Measurements from ENCODE around the gene WWOX. TPM values are rescaled to one million over a fixed set of nuclear protein-coding genes. Genes with fewer than 3 reads are reported as not detected.

WWOX gene
- total RNA-seq, 1 experiment from 2014 or later = 15.6 TPM

DNA sequence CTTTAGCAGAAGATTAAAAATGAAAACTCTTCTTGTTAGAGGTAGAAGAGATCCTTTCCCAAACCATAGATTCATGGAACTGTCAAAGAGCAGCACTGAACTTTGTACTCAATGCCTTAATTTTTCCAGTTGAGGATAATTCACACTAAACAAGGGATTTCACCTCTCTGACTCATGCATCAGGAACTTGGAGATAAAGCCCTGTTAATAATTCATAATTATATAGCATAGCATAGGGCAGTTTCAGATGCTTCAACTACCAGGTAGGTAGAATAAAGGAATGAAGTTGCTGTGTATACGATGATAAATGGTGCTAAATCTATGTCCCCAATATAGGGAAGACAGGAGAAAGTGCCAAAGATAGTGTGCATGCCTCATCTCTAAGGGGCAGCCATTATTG is 1050.7 kb downstream of the WWOX start:
- no peak overlapping the region for H2AFZ ChIP-seq (ENCODE audit: low read length)
- no peak overlapping the region for H4K8ac ChIP-seq (replicated peaks; ENCODE audit: insufficient read length, low read depth, low read length)
- H2BK5ac ChIP-seq (ENCODE audit: insufficient read length, low read length) = no peak overlapping the region
- no peaks in the 10 kb centered on the region for H3K79me1 ChIP-seq (ENCODE audit: insufficient read depth, low read depth, low read length, poor library complexity, severe bottlenecking)
- no peaks in the 10 kb centered on the region; the same call in 1 of the 2 replicates for H3K4me1 ChIP-seq (ENCODE audit: insufficient read depth, low read length)
- H3K9ac ChIP-seq (ENCODE audit: extremely low read depth, insufficient read length, low read length) = no peak overlapping the region
- no peak overlapping the region for H2BK20ac ChIP-seq (ENCODE audit: low read depth, low read length, poor library complexity, severe bottlenecking)
- no peak overlapping the region for H3K27ac ChIP-seq (ENCODE audit: insufficient read length, low read depth, low read length)
- Mint-ChIP-seq H3K4me3 (no peak overlapping the region), H3K4me1 (peaks cover 12 to 14% of the 10 kb centered on the region in 2 experiments), H3K27ac (no peak overlapping the region), H3K9me3 (no peaks in the 10 kb centered on the region; a peak in 1 of 5 replicates), H3K27me3 (ENCODE audit: low read depth) (peaks cover 2% of the 10 kb centered on the region), H3K36me3 (ENCODE audit: insufficient read depth in 1 of 3, low read depth in 3 of 3) (no peaks in the 10 kb centered on the region)
- no peak overlapping the region for H3K23ac ChIP-seq (ENCODE audit: insufficient read length, low read depth, low read length)
- H4K91ac ChIP-seq (ENCODE audit: insufficient read length, low read depth, low read length) = no peak overlapping the region
- no peak overlapping the region for H2BK15ac ChIP-seq (ENCODE audit: low read depth, low read length)
- H3K4ac ChIP-seq (ENCODE audit: low read depth, low read length) = no peak overlapping the region
- no peaks in the 10 kb centered on the region for H3K27me3 ChIP-seq (ENCODE audit: insufficient read depth, low read length)
- no peaks in the 10 kb centered on the region for H3K23me2 ChIP-seq (ENCODE audit: insufficient read length, low read depth, low read length, poor library complexity, severe bottlenecking)
- no peak overlapping the region for H3K18ac ChIP-seq (ENCODE audit: insufficient read length, low read depth, low read length)
- no peaks in the 10 kb centered on the region for H3K79me2 ChIP-seq (ENCODE audit: insufficient read depth, low read length)
- WGBS (ENCODE audit: extremely low coverage, insufficient read length, low lambda C conversion rate) = no CpG with 5 or more reads among the region's 1 CpG
- no peak overlapping the region for H4K5ac ChIP-seq (ENCODE audit: insufficient read length, low read depth, low read length)
- no peak overlapping the region for H3K4me2 ChIP-seq (ENCODE audit: insufficient read depth, insufficient read length, low read length)
- no peak overlapping the region for H3T11ph ChIP-seq (ENCODE audit: low read length)
- no peaks in the 10 kb centered on the region for H3K9me3 ChIP-seq (ENCODE audit: control insufficient read depth, low read depth, low read length)
- H3K56ac ChIP-seq (ENCODE audit: insufficient read length, low read depth, low read length) = no peak overlapping the region
- DNase-seq = no peak
- TF ChIP-seq, protein P1, sequence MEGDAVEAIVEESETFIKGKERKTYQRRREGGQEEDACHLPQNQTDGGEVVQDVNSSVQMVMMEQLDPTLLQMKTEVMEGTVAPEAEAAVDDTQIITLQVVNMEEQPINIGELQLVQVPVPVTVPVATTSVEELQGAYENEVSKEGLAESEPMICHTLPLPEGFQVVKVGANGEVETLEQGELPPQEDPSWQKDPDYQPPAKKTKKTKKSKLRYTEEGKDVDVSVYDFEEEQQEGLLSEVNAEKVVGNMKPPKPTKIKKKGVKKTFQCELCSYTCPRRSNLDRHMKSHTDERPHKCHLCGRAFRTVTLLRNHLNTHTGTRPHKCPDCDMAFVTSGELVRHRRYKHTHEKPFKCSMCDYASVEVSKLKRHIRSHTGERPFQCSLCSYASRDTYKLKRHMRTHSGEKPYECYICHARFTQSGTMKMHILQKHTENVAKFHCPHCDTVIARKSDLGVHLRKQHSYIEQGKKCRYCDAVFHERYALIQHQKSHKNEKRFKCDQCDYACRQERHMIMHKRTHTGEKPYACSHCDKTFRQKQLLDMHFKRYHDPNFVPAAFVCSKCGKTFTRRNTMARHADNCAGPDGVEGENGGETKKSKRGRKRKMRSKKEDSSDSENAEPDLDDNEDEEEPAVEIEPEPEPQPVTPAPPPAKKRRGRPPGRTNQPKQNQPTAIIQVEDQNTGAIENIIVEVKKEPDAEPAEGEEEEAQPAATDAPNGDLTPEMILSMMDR (conservative IDR thresholded peaks at IDR 0.05) = no peak
- no peak overlapping the region for H3K14ac ChIP-seq (ENCODE audit: insufficient read depth, low read length)
- no peaks in the 10 kb centered on the region for H4K20me1 ChIP-seq (ENCODE audit: control insufficient read depth, insufficient read depth, insufficient read length)
- H2AK5ac ChIP-seq (ENCODE audit: insufficient read length, low read length) = no peak overlapping the region
- no peak overlapping the region for H2BK120ac ChIP-seq (ENCODE audit: low read depth, low read length, poor library complexity, severe bottlenecking)
- H2BK12ac ChIP-seq (ENCODE audit: insufficient read length, low read depth, low read length) = no peak overlapping the region
